ENCODE data around the gene CKAP5.

- TF ChIP-seq CTCF (tag by site-specific recombination; IDR thresholded peaks at IDR 0.05) (no peak), ZNF184 (tag by site-specific recombination; IDR thresholded peaks at IDR 0.05) (no peak), TRIM28 (IDR thresholded peaks at IDR 0.05; ENCODE audit: borderline replicate concordance, low read length) (no peak)
These were observed 31.5 kb upstream of the CKAP5 start for GRCh38 chr11:46877580-46877979.

Data from HEK293 (cell line).